GM18907 (cell line): ENCODE data around the gene MPIG6B.

Source experiments
- ATAC-seq: cut with Tn5 transposase; IDR thresholded peaks from one replicate; pipeline ENCODE4 v1.9.1; 2021; ENCODE audit warnings: mild to moderate bottlenecking, moderate library complexity; ENCODE audit not compliant: unreplicated experiment

The MPIG6B gene

DNA sequence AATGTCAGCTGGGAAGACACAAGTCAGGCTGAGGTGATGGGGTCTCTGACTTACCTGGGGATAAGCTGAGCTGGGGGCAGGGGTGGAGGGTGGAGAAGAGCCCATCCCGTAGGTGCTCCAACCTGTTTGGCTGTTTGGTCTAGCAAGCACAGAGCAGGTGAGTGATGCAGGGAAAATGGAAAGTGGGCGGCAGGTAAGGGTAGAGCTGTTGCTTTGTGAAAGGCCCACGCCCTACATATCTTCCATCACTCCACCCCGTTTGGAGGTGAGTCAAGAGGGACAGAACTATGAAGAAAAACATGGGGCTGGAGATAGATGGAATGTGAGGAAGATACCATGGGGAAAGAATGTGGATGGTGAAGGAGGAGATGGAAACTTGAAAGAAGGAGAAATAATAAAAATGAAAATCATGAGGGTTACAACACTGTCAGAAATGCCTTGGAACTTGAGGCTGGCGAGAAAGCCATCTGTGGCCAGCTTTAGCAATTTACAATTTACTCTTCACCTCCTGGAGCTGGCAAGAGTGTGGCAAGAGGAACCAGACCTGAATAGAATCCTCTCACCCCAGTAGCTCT, 2.9 kb upstream of the MPIG6B start:
- no peak for ATAC-seq

GRCh38 chr6:31721351-31722020, 1.7 kb upstream of the MPIG6B start, which contains the start of gene LY6G6C:
LY6G6C (minus strand) TSS chr6:31721746; CDS start chr6:31721679, 67 bp downstream.
- no peak for ATAC-seq

GRCh38 chr6:31722173-31722572, 1.0 kb upstream of the MPIG6B start:
- ATAC-seq: no peak

GRCh38 chr6:31723980-31724691, 963 bp downstream of the MPIG6B start:
- ATAC-seq: no peak

DNA sequence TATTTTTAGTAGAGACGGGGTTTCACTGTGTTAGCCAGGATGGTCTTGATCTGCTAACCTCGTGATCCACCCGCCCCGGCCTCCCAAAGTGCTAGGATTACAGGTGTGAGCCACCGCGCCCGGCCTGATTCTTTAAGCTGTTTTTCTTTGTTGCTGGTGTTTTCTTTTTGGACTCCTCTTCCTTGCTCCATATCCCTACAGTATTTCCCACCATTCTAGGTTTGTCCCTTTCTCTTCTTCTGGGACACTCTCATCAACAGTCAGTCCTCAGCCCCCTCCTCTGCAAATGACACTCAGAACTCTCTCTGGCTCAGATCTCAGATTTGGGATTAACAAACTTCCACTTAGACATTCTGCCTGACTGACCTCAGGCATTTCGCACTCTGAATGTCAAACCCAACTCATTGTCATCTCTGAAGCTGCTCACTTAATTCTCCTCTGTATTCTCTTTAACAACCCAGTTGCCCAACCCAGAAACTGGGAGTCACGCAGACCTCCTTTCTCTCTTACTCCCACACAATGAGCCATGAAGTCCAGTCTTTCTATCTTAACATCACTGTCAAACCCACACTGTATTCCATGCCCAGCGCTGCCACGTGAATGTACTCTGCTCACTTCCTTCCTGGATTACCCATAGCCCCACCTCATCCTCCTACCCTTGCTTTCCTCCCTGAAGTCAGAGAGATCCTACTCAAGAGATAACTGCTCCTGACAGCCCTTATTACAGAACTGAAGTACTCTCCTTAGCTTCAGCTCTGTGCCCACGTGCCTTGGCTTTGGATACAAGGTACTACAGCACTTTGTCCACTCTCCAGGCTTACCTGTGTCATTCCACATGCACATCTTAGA, 2.6 kb downstream of the MPIG6B start:
- no peak for ATAC-seq

DNA sequence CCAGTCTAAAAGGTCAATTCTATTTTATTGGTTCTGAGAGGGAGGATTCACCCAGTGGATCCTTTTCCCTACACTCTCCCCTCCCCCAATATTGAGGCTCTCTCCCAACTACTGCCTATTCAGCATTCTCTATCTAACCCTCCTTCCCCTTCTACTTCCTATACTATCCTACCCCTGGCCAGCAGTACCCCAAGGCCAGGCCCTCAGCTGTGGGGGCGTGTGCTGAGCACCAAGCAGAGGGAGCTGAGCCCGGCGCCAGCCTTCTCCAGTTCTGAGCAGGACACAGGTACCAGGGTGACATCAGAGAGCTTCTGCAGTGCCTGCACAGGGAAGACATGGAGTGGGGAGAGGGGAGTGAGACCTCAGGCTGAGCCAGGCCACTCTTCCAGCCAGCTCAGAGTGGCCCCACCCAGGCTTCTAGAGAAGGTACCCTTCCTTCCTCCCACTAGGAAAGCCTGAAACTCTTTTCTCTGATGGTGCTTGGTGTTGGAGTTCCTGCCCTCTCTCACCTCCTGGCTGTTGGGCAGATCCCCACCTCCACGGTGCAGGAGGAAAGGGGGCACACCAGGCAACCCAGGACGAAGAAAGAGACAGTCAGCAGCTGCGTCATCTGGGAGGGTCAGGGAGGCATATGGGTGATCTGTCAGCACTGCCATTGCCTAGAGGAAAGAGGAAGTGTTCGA, 4.0 kb downstream of the MPIG6B start:
- peak; percentile 44 for ATAC-seq

DNA sequence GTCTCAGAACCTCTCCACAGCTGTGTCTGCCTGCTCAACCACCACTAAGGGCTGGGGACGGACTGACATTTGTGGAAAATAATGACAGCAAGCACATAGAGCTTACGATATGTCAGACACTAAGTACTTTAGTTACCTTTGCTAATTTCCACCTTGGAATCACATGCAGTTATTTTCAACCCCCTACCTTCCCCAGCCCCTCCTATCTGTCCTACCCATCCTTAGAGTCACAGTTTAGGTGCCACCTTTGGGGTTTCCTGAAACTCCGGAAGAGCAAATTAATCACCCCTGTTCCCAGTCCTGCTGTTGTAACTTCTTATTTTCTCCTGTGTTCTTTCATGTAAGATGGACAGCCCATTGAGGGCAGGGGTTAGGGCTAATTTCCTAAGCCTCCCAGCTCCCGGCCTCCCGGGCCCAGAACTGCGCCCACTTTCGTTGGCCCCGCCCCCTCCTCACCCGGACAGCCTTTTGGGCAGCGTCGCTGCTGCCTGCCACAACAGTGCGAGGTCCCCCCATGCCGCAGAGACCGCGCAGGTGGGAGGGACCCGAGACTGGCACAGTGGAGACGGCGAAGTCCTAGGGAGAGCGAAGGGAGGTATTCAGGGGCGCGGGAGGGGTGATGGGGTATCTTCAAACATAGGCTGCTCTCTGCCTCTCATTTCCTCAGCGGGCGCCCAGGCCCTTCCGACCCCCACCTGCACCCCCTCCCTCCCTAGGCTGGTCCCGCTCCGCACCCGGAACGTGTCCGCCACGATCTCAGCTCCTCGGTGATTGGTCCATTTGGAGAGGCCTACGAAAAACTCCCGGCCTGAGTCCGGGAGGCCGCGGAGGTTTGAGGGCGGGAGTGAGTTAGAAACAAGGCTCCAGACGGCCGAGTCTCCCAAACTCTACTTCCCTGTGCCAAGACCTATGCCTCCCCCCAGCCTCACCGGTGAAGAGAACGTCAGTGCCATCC, 4.8 kb downstream of the MPIG6B start:
- ATAC-seq: no peak

GRCh38 chr6:31728767-31729514, 5.8 kb downstream of the MPIG6B start, which contains the start of gene DDAH2:
DDAH2 (minus strand) TSS chr6:31729299; CDS start chr6:31729161, 138 bp downstream.
- no peak for ATAC-seq

DNA sequence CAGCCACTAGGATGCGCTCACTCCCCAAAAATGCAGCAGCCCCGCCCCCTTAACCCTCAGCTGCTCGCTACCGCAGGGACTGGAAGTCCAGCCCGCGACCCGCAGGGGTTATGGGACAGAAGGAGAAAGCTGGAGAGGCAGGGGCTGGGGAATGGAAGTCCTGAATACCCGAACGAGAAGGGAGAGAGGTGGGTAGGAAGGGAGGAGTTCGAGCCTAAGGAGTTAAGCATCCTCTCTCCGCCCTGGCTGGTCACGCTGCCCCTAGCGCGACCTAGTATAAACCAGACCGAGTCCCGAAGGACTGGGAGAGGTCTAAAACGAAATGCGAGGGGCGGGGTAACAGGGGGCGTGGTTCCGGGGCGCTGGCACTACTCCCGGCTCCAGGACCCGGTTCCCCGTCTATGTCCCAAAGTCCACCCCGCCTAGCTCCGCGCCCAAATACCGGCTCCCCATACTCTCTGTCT, 6.4 kb downstream of the MPIG6B start:
- peak; percentile 54 for ATAC-seq

- peak; percentile 24 for ATAC-seq
Measured at GRCh38 chr6:31729979-31730630, 6.9 kb downstream of the MPIG6B start.

DNA sequence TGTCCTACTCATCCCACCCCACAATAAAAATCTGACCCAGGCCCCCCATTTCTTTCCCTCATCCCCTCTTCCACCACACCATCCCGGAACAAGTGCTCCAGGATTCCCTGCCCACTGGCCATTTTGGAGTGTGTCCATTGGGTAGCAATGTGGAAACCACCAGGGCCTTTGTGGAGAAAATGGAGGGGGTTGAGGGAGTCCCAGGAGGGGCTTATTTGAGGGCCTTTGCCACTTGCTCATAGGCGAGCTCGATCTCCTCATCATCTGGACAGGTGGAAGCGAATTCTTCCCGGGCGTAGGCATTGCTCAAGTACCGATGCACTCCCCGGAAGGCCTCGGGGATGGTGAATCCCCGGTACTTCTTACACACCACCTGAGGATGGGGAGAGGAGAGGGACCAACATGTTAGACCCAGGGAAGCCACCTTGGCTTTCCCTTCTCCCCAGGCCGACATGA, 7.5 kb downstream of the MPIG6B start:
- ATAC-seq: no peak

DNA sequence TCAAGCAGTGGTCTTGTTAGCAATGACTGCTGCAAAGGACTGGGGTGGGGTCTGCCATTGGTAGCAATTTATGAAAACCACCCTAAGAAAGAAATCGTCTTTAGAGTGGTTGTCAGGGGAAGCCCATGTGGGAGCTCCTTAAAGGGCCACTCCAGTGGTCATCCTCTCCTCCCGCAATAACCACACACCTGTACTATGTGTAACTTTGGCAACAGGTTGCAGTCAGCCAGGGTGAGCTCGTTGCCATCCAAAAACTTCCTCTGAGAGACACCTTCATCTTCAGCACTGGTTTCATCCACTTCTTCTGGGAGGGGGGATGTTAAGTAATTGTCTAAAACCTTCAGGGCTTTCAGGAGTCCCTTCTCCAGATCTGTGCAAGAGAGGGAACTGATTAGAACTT, 8.9 kb downstream of the MPIG6B start:
- ATAC-seq: no peak

- no peak for ATAC-seq
Measured at GRCh38 chr6:31733734-31734133, 10.6 kb downstream of the MPIG6B start.

GRCh38 chr6:31734247-31734820, 11.2 kb downstream of the MPIG6B start:
- no peak for ATAC-seq

DNA sequence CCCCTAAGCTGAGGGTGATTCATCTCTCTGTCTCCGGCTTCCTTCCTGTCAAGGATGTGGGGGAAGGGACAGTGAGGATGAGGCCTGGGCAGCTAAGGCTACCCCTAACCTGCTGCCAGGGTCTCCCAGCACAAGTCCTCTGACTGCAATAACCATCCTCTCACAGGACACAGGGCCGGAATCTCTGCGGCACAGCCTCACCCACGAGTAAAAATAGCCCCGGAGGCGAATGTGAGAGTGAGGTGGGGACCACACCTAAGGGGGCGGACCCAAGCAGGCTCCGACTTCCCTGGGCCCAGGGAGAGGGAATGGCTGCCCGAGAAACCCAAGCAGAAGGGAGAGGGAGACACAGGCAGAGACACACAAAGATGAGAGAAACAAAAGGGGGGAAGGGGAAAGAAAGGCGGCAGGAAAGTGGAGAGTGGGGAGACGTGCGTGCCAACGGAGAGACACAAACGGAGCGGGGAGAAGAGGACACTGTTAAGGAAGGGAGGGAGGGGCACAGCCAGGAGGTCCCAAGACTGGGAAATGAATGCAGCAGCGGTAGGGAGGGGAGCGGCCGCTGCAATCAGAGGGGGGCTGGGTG, 11.7 kb downstream of the MPIG6B start:
- peak; percentile 30 for ATAC-seq

DNA sequence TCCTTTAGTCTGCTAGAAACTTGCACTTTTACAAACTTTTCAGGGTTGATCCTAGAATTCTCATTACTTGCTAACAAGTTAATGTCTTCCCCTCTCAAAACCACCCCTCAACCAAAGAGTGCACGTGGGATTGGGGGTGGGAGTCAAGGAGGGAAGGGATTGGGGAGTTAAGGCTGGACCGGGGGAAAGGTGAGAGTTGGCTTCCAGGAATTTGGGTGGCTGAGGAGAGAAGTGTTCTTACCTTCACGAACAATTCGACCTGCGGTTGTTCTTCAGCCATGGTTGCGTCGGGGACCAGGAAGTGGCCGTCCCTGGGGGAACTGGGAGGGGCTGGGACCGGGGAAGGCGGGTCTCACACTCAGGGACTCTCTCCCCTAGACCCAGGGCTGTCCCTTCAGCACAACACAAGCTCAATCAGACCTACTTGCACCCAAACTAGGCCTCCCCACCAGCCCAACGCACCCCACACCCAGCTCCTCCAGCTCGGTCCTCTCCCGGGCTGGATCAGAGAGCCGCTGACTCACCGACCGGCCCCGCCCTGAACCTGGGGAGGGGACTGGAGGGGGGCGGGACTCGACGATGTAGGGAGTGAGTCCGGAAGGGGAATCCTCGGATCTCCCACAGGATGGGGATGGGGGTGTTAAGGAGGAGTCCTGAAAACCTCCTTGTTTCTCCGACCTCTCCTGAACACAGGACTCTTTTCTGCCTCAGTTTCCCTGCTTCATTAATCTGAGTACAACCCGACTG, 13.0 kb downstream of the MPIG6B start, which contains the start of gene CLIC1:
TSS of gene CLIC1 (minus strand) at position 510 of the 747 bp plus-strand sequence. CDS start at position 280, 230 bp downstream.
- ATAC-seq: no peak
